Glutamatergic neuron (in vitro differentiated cells): ENCODE results near the gene OLAH. TPM values are rescaled to one million over a fixed set of nuclear protein-coding genes. Genes with fewer than 3 reads are reported as not detected.
A peak's percentile ranks its signal among the peaks of the same experiment; 100 is the strongest.

ENCODE experiments used
- DNase-seq: peaks from one replicate; pipeline ENCODE4 v3.0.0; 2022
- H3K27ac Mint-ChIP-seq: one replicate; pipeline ENCODE4 v1.8.0; 2020; ENCODE audit warnings: mild to moderate bottlenecking, mixed read lengths, inconsistent platforms; ENCODE audit not compliant: unreplicated experiment
- H3K27me3 Mint-ChIP-seq: one replicate; pipeline ENCODE4 v1.8.0; 2020; ENCODE audit warnings: mild to moderate bottlenecking, moderate library complexity, mixed read lengths, inconsistent platforms; ENCODE audit not compliant: unreplicated experiment
- H3K36me3 Mint-ChIP-seq: one replicate; pipeline ENCODE4 v1.8.0; 2020; ENCODE audit warnings: mild to moderate bottlenecking, mixed read lengths, inconsistent platforms; ENCODE audit not compliant: unreplicated experiment
- H3K4me1 Mint-ChIP-seq: one replicate; pipeline ENCODE4 v1.8.0; 2020; ENCODE audit warnings: mild to moderate bottlenecking, low read depth, mixed read lengths, inconsistent platforms; ENCODE audit not compliant: unreplicated experiment
- H3K4me3 Mint-ChIP-seq: one replicate; pipeline ENCODE4 v1.8.0; 2020; ENCODE audit warnings: mild to moderate bottlenecking, mixed read lengths, inconsistent platforms; ENCODE audit not compliant: unreplicated experiment
- H3K9me3 Mint-ChIP-seq: one replicate; pipeline ENCODE4 v1.8.0; 2020; ENCODE audit warnings: mild to moderate bottlenecking, moderate library complexity, mixed read lengths, inconsistent platforms; ENCODE audit not compliant: unreplicated experiment
- total RNA-seq: library from RNA; stranded (reverse); fragmentation: NEBNext Ultra II Directional; extraction: Animal tissue kit (Norgen Biotek cat#: 25700); gene quantifications from one replicate; pipeline ENCODE4 v1.2.1, GENCODE V29; 2021; ENCODE audit not compliant: unreplicated experiment
- TF ChIP-seq, protein P1 (sequence below): fragments of 200-600 bp; sonication (generic); IDR thresholded peaks from one replicate; pipeline ENCODE4 v1.5.0; 2021; ENCODE audit not compliant: partially characterized antibody, unreplicated experiment

OLAH gene
- total RNA-seq, 1 donor from 2014 or later, result not detected

DNA sequence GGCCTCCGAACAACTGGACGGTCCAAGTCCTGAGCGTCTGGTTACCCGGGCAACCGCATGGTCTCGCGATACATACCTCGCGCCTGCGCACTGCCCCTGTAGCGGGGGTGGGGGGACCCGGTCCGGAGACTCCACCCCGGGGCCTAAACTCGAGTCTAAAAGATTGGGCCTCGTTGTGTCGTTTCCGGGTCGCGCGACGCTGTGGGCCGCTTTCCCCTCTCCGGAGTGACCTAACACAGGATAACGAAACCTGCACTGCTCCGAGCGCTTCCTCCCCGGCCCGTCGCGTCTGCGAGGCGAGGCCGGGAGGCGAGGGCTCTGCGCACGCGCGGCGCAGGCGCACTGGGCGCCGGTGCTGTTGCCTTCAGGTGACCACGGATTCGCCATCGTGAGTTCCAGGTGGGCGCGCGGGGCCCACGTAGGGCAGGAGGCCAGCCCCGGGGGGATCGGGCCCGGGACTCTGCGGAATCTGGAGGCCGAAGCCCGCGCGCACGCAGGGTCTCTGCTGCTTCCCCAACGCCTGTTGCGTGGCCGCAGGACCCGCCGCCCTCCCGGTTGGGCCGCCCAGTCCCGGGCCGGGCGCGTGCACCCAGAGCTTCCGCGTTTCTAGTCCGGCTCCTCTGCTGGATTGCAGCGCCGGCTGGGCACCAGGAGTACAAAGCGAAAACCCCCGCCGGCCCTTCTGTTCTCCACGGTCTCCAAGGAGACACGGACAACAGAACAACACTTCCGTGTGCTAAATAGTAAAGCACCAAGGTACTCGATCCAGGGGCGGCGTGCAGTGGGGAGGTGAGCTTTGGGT lies 53.5 kb downstream of the OLAH start, which contains the start of gene RPP38:
Gene RPP38, plus strand, starts transcription at position 345 of the 802 bp plus-strand sequence. CDS start 5,960 bp downstream, outside the sequence.
- Mint-ChIP-seq H3K4me3 (peak within 1 kb of the TSS; percentile 100), H3K36me3 (no peaks in the 10 kb centered on the region), H3K4me1 (peaks cover 3% of the 10 kb centered on the region), H3K27ac (peak within 1 kb of the TSS; percentile 99), H3K9me3 (peaks cover 15% of the 10 kb centered on the region), H3K27me3 (peaks cover 2% of the 10 kb centered on the region)
- DNase-seq, result peak; percentile 98
- TF ChIP-seq, protein P1, sequence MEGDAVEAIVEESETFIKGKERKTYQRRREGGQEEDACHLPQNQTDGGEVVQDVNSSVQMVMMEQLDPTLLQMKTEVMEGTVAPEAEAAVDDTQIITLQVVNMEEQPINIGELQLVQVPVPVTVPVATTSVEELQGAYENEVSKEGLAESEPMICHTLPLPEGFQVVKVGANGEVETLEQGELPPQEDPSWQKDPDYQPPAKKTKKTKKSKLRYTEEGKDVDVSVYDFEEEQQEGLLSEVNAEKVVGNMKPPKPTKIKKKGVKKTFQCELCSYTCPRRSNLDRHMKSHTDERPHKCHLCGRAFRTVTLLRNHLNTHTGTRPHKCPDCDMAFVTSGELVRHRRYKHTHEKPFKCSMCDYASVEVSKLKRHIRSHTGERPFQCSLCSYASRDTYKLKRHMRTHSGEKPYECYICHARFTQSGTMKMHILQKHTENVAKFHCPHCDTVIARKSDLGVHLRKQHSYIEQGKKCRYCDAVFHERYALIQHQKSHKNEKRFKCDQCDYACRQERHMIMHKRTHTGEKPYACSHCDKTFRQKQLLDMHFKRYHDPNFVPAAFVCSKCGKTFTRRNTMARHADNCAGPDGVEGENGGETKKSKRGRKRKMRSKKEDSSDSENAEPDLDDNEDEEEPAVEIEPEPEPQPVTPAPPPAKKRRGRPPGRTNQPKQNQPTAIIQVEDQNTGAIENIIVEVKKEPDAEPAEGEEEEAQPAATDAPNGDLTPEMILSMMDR, result no peak

DNA sequence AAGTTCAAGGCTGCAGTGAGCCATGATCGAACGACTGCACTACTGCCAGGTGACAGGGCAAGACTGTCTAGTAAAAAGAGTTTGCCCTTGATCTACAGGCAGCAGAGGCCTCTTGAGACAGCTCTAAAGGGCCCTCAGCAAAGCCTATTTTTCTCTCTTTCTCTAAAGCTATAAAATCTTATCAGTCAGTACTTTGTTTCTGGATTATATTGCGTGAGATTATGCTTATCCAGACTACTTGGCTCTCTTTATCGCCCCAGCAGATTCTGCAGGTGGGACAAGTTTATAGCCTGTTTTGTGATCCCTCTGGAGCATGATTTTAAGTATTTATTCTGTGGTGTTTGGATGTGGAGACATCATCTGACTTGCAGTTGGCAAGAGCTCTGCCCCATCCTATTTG lies 56.1 kb downstream of the OLAH start:
- peaks cover 2% of the 10 kb centered on the region for H3K27me3 Mint-ChIP-seq
- TF ChIP-seq, protein P1, result no peak
- peaks cover 5% of the 10 kb centered on the region for H3K4me1 Mint-ChIP-seq
- no peak overlapping the region for H3K27ac Mint-ChIP-seq
- no peak for DNase-seq
- peaks cover 15% of the 10 kb centered on the region for H3K9me3 Mint-ChIP-seq
- H3K36me3 Mint-ChIP-seq, result no peaks in the 10 kb centered on the region
- no peak overlapping the region for H3K4me3 Mint-ChIP-seq

GRCh38 chr10:15103513-15103912 lies 59.8 kb downstream of the OLAH start:
- TF ChIP-seq, protein P1, result no peak
- peak overlapping the region; percentile 75 for H3K27ac Mint-ChIP-seq
- H3K4me1 Mint-ChIP-seq, result peaks cover 5% of the 10 kb centered on the region
- peaks cover 4% of the 10 kb centered on the region for H3K9me3 Mint-ChIP-seq
- H3K36me3 Mint-ChIP-seq, result no peaks in the 10 kb centered on the region
- no peak for DNase-seq
- no peak overlapping the region for H3K4me3 Mint-ChIP-seq
- no peaks in the 10 kb centered on the region for H3K27me3 Mint-ChIP-seq

- no peak overlapping the region for H3K4me3 Mint-ChIP-seq
- peaks cover 4% of the 10 kb centered on the region for H3K9me3 Mint-ChIP-seq
- H3K27ac Mint-ChIP-seq, result no peak overlapping the region
- peaks cover 2% of the 10 kb centered on the region for H3K4me1 Mint-ChIP-seq
- TF ChIP-seq, protein P1, result peak; percentile 89
- no peaks in the 10 kb centered on the region for H3K27me3 Mint-ChIP-seq
- peak; percentile 87 for DNase-seq
- H3K36me3 Mint-ChIP-seq, result no peaks in the 10 kb centered on the region
Observed at GRCh38 chr10:15106352-15107013, 62.7 kb downstream of the OLAH start.

DNA sequence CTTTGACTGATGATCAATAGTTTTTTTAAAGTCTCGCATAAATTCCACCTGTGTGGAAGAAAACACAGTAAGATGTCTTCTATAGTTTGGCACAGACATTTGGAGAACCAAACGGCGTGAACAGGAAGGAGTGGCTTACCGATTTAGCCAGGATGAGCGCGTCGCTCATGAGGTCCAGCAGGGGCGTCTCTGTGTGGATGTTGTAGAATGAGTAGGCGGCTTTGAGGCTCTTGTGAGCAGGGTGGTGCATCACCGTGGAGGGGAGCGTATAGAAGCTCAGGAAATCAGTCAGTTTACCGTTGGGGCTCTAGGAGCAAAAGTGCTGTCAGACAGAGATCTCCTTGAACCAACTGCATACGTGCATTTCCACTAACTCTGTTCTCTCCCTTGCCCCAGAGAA lies 68.9 kb downstream of the OLAH start:
- Mint-ChIP-seq H3K27ac (no peak overlapping the region), H3K4me1 (no peaks in the 10 kb centered on the region), H3K4me3 (no peak overlapping the region), H3K9me3 (no peaks in the 10 kb centered on the region), H3K27me3 (no peaks in the 10 kb centered on the region), H3K36me3 (no peaks in the 10 kb centered on the region)
- TF ChIP-seq, protein P1, result no peak
- no peak for DNase-seq
